Vagina (tissue), 2 donors: ENCODE measurements around the gene PLEKHA5. TPM values are rescaled to one million over a fixed set of nuclear protein-coding genes. Genes with fewer than 3 reads are reported as not detected.

ENCODE experiments used
- DNase-seq, 2 donors: peaks; one replicate each; pipeline ENCODE4 v3.0.0-alpha.2; 2017; ENCODE audit errors: extremely low spot score in 2 of 2
- H3K27ac ChIP-seq: fragments of 200-600 bp; sonication (generic); one replicate; pipeline ENCODE4 v1.5.1; 2019
- H3K27me3 ChIP-seq: fragments of 200-600 bp; sonication (generic); one replicate; pipeline ENCODE4 v1.5.1; 2019
- H3K36me3 ChIP-seq, 2 donors: fragments of 200-600 bp; sonication (generic); one replicate each; pipeline ENCODE4 v1.5.1; 2017 to 2019
- H3K4me1 ChIP-seq: fragments of 200-600 bp; sonication (generic); one replicate; pipeline ENCODE4 v1.5.1; 2019
- H3K4me3 ChIP-seq, 2 donors: fragments of 200-600 bp; sonication (generic); 1 replicate in 1 of 2; 2 replicates in 1 of 2; pipeline ENCODE4 v1.5.1; 2016 to 2019
- H3K9me3 ChIP-seq: fragments of 200-600 bp; sonication (generic); one replicate; pipeline ENCODE4 v1.5.1; 2019
- CTCF ChIP-seq, 3 experiments: fragments of 450-650 bp in 2 of 3; fragments of 200-600 bp in 1 of 3; sonication (generic) in 1 of 3; IDR thresholded peaks; one replicate each; pipeline ENCODE4 v1.5.1; 2017 to 2019; ENCODE audit warnings: antibody characterized with exemption in 3 of 3, mild to moderate bottlenecking in 2 of 3, moderate library complexity in 2 of 3
- POLR2A ChIP-seq, 2 donors: fragments of 450-650 bp; IDR thresholded peaks; one replicate each; pipeline ENCODE4 v1.6.1; 2017; ENCODE audit warnings: antibody characterized with exemption in 2 of 2, mild to moderate bottlenecking in 2 of 2, moderate library complexity in 2 of 2
- POLR2AphosphoS5 ChIP-seq, 2 donors: sonication (generic); formaldehyde crosslinking; IDR thresholded peaks; one replicate each; pipeline ENCODE4 v1.9.0; 2017; ENCODE audit warnings: antibody characterized with exemption in 2 of 2, mild to moderate bottlenecking in 2 of 2, low read depth in 1 of 2; ENCODE audit not compliant: insufficient read depth in 1 of 2
- intact Hi-C: fragments of 100-400 bp; cut with DNase I; formaldehyde crosslinking; loops from one replicate; pipeline ENCODE4 v1.15.1; 2023
- small RNA-seq: library from RNA; depleted of rRNA; stranded (forward); fragments of <200 nt; gene quantifications from one replicate; pipeline ENCODE3, GENCODE V24; 2016
- total RNA-seq: library from RNA; depleted of rRNA; stranded (reverse); fragments of >200 nt; gene quantifications from one replicate; pipeline ENCODE4 v1.2.3, GENCODE V29; 2016

The PLEKHA5 gene
- total RNA-seq, 1 donor from 2014 or later = 58.4 TPM

GRCh38 chr12:19421503-19422282, 292.2 kb downstream of the PLEKHA5 start:
- Histone ChIP-seq H3K27me3 (no peaks in the 10 kb centered on the region), H3K27ac (no peak overlapping the region), H3K36me3 (no peaks in the 10 kb centered on the region), H3K9me3 (no peaks in the 10 kb centered on the region), H3K4me3 (no peak overlapping the region), H3K4me1 (no peaks in the 10 kb centered on the region)
- intact Hi-C loops = no loop called here
- TF ChIP-seq POLR2AphosphoS5 (IDR thresholded peaks at IDR 0.05; ENCODE audit: insufficient read depth in 1 of 2, low read depth in 1 of 2) = no peak
- DNase-seq = peak; percentile 5 to 6

- H3K27ac ChIP-seq = no peak overlapping the region
- no peaks in the 10 kb centered on the region for H3K27me3 ChIP-seq
- TF ChIP-seq POLR2AphosphoS5 (IDR thresholded peaks at IDR 0.05; ENCODE audit: insufficient read depth in 1 of 2, low read depth in 1 of 2) (no peak), POLR2A (IDR thresholded peaks at IDR 0.05) (no peak), CTCF (IDR thresholded peaks at IDR 0.05) (no peak)
- no peak overlapping the region for H3K4me3 ChIP-seq
- H3K4me1 ChIP-seq = no peaks in the 10 kb centered on the region
- DNase-seq = peak in 1 of 2 donors; percentile 43
- H3K36me3 ChIP-seq = no peaks in the 10 kb centered on the region
- H3K9me3 ChIP-seq = no peaks in the 10 kb centered on the region
- intact Hi-C loops = no loop called here
Observed at GRCh38 chr12:19423166-19423930, 293.8 kb downstream of the PLEKHA5 start.

Small RNA genes within 50 kb of the gene (small RNA-seq; reads per million reads assigned to genes)
- gene AC091805.2 (not detected), gene RN7SL67P (not detected)
